HG03139 (cell line): ENCODE measurements around the gene GGACT.

ENCODE experiments used
- ATAC-seq: cut with Tn5 transposase; IDR thresholded peaks from one replicate; pipeline ENCODE4 v1.9.1; 2021; ENCODE audit not compliant: unreplicated experiment

GGACT gene

GRCh38 chr13:100483139-100483538, 105.5 kb downstream of the GGACT start:
- no peak for ATAC-seq

GRCh38 chr13:100480676-100481075, 107.9 kb downstream of the GGACT start:
- no peak for ATAC-seq
